CD4-positive, alpha-beta T cell (primary cell): ENCODE data around the gene TSPAN18. TPM values are rescaled to one million over a fixed set of nuclear protein-coding genes. Genes with fewer than 3 reads are reported as not detected.

Experiments
- ATAC-seq: fragments of 200-7000 bp; cut with Tn5 transposase; one replicate; pipeline ENCODE4 v1.10.0; 2022; ENCODE audit warnings: mild to moderate bottlenecking; ENCODE audit not compliant: poor library complexity
- CTCF ChIA-PET: fragments of 350-600 bp; sonication (Branson Sonifier 250); formaldehyde crosslinking; loops from one replicate; lab custom pipeline; 2021; ENCODE audit warnings: antibody characterized with exemption, inconsistent platforms; lab: Charles Lee
- POLR2A ChIA-PET: fragments of 350-600 bp; sonication (Branson Sonifier 250); formaldehyde crosslinking; loops from one replicate; lab custom pipeline; 2021; ENCODE audit warnings: antibody characterized with exemption, inconsistent platforms; lab: Charles Lee
- DNase-seq, 14 experiments: peaks; one replicate each; pipeline ENCODE4 v3.0.0-alpha.2; 2013 to 2020; ENCODE audit warnings: mixed read lengths in 2 of 14
- H3K27ac ChIP-seq, 2 donors: one replicate each; pipeline versions ENCODE4 v1.5.1 to v1.7.0; 2013; ENCODE audit warnings: low read length in 2 of 2, low read depth in 1 of 2, mild to moderate bottlenecking in 1 of 2
- H3K27me3 ChIP-seq, 2 experiments: 1 replicate in 1 of 2; 2 replicates in 1 of 2; pipeline versions ENCODE4 v1.6.1 to v1.7.0; 2013; ENCODE audit warnings: low read length in 2 of 2, control low read depth in 1 of 2, mild to moderate bottlenecking in 1 of 2, moderate library complexity in 1 of 2; ENCODE audit not compliant: insufficient read depth in 2 of 2, control insufficient read depth in 1 of 2
- H3K36me3 ChIP-seq: one replicate; pipeline ENCODE4 v1.6.1; 2013; ENCODE audit warnings: low read length, control low read depth; ENCODE audit not compliant: insufficient read depth
- H3K4me1 ChIP-seq: one replicate; pipeline ENCODE4 v1.6.1; 2013; ENCODE audit warnings: low read length, control low read depth; ENCODE audit not compliant: insufficient read depth
- H3K4me3 ChIP-seq: one replicate; pipeline ENCODE4 v1.5.1; 2013; ENCODE audit warnings: mild to moderate bottlenecking, low read length, moderate library complexity
- H3K9me3 ChIP-seq, 2 experiments: 1 replicate in 1 of 2; 2 replicates in 1 of 2; pipeline versions ENCODE4 v1.6.1 to v1.7.0; 2013; ENCODE audit warnings: low read length in 2 of 2, mild to moderate bottlenecking in 2 of 2, control low read depth in 1 of 2, moderate library complexity in 1 of 2; ENCODE audit not compliant: control insufficient read depth in 1 of 2, insufficient read depth in 1 of 2
- H3K27ac Mint-ChIP-seq: one replicate; pipeline ENCODE4 v1.8.0; 2020; ENCODE audit warnings: mixed read lengths
- H3K27me3 Mint-ChIP-seq: one replicate; pipeline ENCODE4 v1.8.0; 2021; ENCODE audit warnings: mixed read lengths
- H3K36me3 Mint-ChIP-seq: one replicate; pipeline ENCODE4 v1.8.0; 2021; ENCODE audit warnings: low read depth, mixed read lengths
- H3K4me1 Mint-ChIP-seq: one replicate; pipeline ENCODE4 v1.8.0; 2021; ENCODE audit warnings: low read depth, mixed read lengths
- H3K4me3 Mint-ChIP-seq: one replicate; pipeline ENCODE4 v1.8.0; 2020; ENCODE audit warnings: mild to moderate bottlenecking, mixed read lengths
- H3K9me3 Mint-ChIP-seq: one replicate; pipeline ENCODE4 v1.8.0; 2020; ENCODE audit warnings: mixed read lengths
- intact Hi-C, 2 experiments: fragments of 100-400 bp; cut with DNase I in 1 of 2; cut with micrococcal nuclease in 1 of 2; formaldehyde crosslinking; loops; one replicate each; pipeline versions ENCODE4 v1.15.1 to v1.9.0; 2023 to 2025; cut with DNase I, micrococcal nuclease
- total RNA-seq, 174 experiments: library from RNA in 2 of 174; stranded (reverse) in 2 of 174; gene quantifications; one replicate each; pipeline ENCODE4 v1.2.3 and lab custom pipeline; 2021 to 2026
- TF ChIP-seq, protein P1 (sequence below): fragments of 200-600 bp; IDR thresholded peaks from one replicate; pipeline ENCODE4 v1.8.0; 2022; ENCODE audit warnings: antibody characterized with exemption, mild to moderate bottlenecking

The TSPAN18 gene
- total RNA-seq, 2 experiments from 2014 or later = 23.0 to 25.3 TPM

DNA sequence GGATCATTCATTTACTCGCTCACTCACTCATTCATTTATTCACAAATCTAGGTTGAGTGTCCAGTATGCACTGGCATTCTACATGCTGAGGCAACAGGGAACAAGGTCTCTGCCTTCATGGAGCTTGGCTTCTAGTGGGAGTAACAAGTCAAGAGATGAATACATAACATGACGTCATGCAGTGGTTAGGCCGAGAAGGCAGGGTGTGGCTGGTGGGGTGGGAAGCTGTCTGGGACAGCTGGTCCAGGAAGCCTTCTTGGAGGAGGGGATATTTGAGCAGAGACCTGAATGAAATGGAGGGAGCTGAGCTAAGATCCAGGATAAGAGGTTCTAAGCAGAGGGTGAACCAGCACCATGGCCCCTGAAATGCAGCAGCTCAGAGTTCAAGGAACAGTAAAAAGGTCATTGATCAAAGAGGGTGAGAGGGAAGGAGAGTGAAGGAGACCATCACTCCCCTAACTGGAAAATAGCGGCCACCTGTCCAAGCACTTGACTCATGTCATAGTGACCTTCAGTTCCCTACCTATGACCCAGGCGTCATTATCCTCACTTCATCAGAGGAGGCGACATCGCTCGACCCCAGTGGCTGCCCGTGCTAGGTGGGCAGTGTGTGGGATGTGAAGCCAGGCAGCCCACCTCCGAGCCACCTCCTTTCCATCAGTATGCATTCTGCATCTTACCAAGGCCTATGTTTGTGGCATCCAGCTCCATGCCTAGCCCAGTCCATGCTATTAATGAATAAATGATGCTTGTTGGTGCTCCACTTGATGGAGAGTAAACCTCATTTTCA lies 105.0 kb downstream of the TSPAN18 start:
- Histone ChIP-seq H3K27ac (no peak overlapping the region), H3K9me3 (no peaks in the 10 kb centered on the region), H3K4me1 (peaks cover 3% of the 10 kb centered on the region), H3K27me3 (no peaks in the 10 kb centered on the region), H3K36me3 (peaks cover 6% of the 10 kb centered on the region), H3K4me3 (no peak overlapping the region)
- Mint-ChIP-seq H3K9me3 (no peaks in the 10 kb centered on the region), H3K4me3 (no peak overlapping the region), H3K4me1 (no peaks in the 10 kb centered on the region), H3K36me3 (no peaks in the 10 kb centered on the region), H3K27ac (no peak overlapping the region), H3K27me3 (no peaks in the 10 kb centered on the region)
- ATAC-seq (no peak), DNase-seq (no peak)
- TF ChIP-seq, protein P1, sequence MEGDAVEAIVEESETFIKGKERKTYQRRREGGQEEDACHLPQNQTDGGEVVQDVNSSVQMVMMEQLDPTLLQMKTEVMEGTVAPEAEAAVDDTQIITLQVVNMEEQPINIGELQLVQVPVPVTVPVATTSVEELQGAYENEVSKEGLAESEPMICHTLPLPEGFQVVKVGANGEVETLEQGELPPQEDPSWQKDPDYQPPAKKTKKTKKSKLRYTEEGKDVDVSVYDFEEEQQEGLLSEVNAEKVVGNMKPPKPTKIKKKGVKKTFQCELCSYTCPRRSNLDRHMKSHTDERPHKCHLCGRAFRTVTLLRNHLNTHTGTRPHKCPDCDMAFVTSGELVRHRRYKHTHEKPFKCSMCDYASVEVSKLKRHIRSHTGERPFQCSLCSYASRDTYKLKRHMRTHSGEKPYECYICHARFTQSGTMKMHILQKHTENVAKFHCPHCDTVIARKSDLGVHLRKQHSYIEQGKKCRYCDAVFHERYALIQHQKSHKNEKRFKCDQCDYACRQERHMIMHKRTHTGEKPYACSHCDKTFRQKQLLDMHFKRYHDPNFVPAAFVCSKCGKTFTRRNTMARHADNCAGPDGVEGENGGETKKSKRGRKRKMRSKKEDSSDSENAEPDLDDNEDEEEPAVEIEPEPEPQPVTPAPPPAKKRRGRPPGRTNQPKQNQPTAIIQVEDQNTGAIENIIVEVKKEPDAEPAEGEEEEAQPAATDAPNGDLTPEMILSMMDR = no peak
- POLR2A ChIA-PET = no interaction called here
- intact Hi-C loops = no loop called here
- CTCF ChIA-PET = no interaction called here

DNA sequence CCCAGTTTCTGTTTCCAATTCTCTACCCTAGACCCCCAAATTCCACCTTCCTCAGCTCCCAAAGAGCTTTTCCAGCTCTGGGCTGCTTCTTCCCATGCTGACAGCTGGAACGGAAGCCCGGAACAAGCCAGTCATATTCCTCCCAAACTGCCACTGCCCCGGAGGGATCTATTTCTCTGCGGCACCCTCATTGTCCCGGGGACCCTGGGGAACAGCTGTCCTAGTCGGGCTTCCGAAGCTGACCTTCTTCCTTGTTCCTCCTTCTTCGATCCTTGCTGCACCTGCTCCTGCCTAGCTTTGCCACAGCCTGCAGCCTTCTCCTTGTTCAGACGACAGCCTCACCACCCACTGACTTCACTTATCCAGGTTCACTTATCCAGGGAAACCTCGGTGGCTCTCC lies 105.7 kb downstream of the TSPAN18 start:
- no peaks in the 10 kb centered on the region for H3K27me3 ChIP-seq
- TF ChIP-seq, protein P1 = no peak
- Mint-ChIP-seq H3K4me3 (no peak overlapping the region), H3K4me1 (no peaks in the 10 kb centered on the region), H3K36me3 (no peaks in the 10 kb centered on the region), H3K27ac (no peak overlapping the region), H3K27me3 (no peaks in the 10 kb centered on the region), H3K9me3 (peaks cover 2% of the 10 kb centered on the region)
- no peaks in the 10 kb centered on the region for H3K4me1 ChIP-seq
- DNase-seq = no peak
- H3K36me3 ChIP-seq = peaks cover 6% of the 10 kb centered on the region
- intact Hi-C loops = no loop called here
- no peak overlapping the region for H3K4me3 ChIP-seq
- ChIA-PET CTCF (no interaction called here), POLR2A (no interaction called here)
- H3K9me3 ChIP-seq = no peaks in the 10 kb centered on the region
- ATAC-seq = no peak
- H3K27ac ChIP-seq = no peak overlapping the region

DNA sequence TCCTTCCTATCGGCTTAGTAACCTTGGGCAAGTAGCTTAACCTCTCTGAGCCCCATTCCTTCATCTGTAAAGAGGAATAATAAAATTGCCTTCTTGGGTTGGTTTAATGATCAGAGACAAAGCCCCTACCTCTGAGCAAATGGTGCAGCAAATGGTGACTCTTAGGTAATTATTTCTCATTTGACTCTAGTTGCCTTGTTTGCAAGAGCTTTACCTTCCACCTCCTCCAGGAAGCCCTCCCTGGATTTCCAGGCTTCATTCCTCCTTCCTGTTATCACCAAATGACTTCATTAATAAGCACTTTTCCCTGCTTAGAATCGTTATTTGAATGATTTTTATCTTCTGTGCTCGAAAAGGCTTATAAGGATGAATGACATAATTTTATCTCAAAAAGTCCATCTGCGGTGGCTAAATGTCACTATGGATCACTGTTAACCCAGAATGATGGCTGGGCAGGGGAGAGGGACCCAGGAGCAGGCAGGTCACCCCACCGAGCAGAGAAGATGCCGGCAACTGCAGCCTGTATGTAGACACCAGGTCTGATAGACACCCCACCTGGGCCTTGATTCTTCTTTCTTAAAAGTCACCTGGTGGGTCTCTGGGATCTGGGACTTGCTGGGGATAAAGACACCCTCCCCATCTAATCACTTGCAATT lies 106.6 kb downstream of the TSPAN18 start:
- H3K36me3 ChIP-seq = peaks cover 6% of the 10 kb centered on the region
- H3K4me3 ChIP-seq = no peak overlapping the region
- ATAC-seq = no peak
- no peaks in the 10 kb centered on the region for H3K4me1 ChIP-seq
- POLR2A ChIA-PET = no interaction called here
- no peaks in the 10 kb centered on the region for H3K27me3 Mint-ChIP-seq
- no peak overlapping the region for H3K4me3 Mint-ChIP-seq
- H3K27ac Mint-ChIP-seq = no peak overlapping the region
- H3K9me3 ChIP-seq = no peaks in the 10 kb centered on the region
- no peaks in the 10 kb centered on the region for H3K4me1 Mint-ChIP-seq
- H3K36me3 Mint-ChIP-seq = no peaks in the 10 kb centered on the region
- CTCF ChIA-PET = no interaction called here
- no peak for DNase-seq
- no peaks in the 10 kb centered on the region for H3K27me3 ChIP-seq
- TF ChIP-seq, protein P1 = no peak
- H3K27ac ChIP-seq = no peak overlapping the region
- peaks cover 2% of the 10 kb centered on the region for H3K9me3 Mint-ChIP-seq
- intact Hi-C loops = no loop called here
